Liver (tissue), 9 donors: ENCODE results near the gene TLR9. TPM values are rescaled to one million over a fixed set of nuclear protein-coding genes. Genes with fewer than 3 reads are reported as not detected.
A peak's percentile ranks its signal among the peaks of the same experiment; 100 is the strongest.

Source experiments
- DNase-seq: peaks from one replicate; pipeline ENCODE4 v3.0.0-alpha.2; 2017; ENCODE audit warnings: low spot score
- H3K27ac ChIP-seq, 2 donors: one replicate each; pipeline ENCODE4 v1.7.0; 2013; ENCODE audit warnings: inconsistent platforms in 2 of 2, low read length in 2 of 2, control low read depth in 1 of 2, low read depth in 1 of 2, mild to moderate bottlenecking in 1 of 2
- H3K27me3 ChIP-seq, 4 donors: one replicate each; pipeline versions ENCODE4 v1.6.1 to v1.7.0; 2013; ENCODE audit warnings: low read length in 3 of 4, inconsistent platforms in 1 of 4, mild to moderate bottlenecking in 1 of 4, moderate library complexity in 1 of 4; ENCODE audit not compliant: control insufficient read depth in 4 of 4, insufficient read depth in 4 of 4
- H3K36me3 ChIP-seq, 4 donors: one replicate each; pipeline versions ENCODE4 v1.6.1 to v1.7.0; 2013; ENCODE audit warnings: low read length in 3 of 4, mild to moderate bottlenecking in 3 of 4, low read depth in 1 of 4, moderate library complexity in 1 of 4; ENCODE audit not compliant: control insufficient read depth in 4 of 4, insufficient read depth in 3 of 4
- H3K4me1 ChIP-seq, 4 donors: one replicate each; pipeline versions ENCODE4 v1.6.1 to v1.7.0; 2013; ENCODE audit warnings: low read length in 3 of 4, mild to moderate bottlenecking in 3 of 4, moderate library complexity in 1 of 4; ENCODE audit not compliant: control insufficient read depth in 4 of 4, insufficient read depth in 4 of 4
- H3K4me3 ChIP-seq, 3 donors: one replicate each; pipeline versions ENCODE4 v1.6.1 to v1.7.0; 2013; ENCODE audit warnings: low read length in 3 of 3, control low read depth in 1 of 3, low read depth in 1 of 3, mild to moderate bottlenecking in 1 of 3
- H3K9ac ChIP-seq, 2 donors: one replicate each; pipeline ENCODE4 v1.7.0; 2013; ENCODE audit warnings: low read length in 2 of 2, mild to moderate bottlenecking in 2 of 2, moderate library complexity in 2 of 2, control low read depth in 1 of 2, low read depth in 1 of 2
- H3K9me3 ChIP-seq, 4 donors: one replicate each; pipeline versions ENCODE4 v1.6.1 to v1.7.0; 2013; ENCODE audit warnings: low read length in 3 of 4; ENCODE audit not compliant: control insufficient read depth in 4 of 4
- ATF3 ChIP-seq: IDR thresholded peaks from 2 replicates; pipeline ENCODE4 v1.6.1; 2016; ENCODE audit warnings: antibody characterized with exemption
- CTCF ChIP-seq: fragments of 150-350 bp; IDR thresholded peaks from 2 replicates; pipeline ENCODE4 v1.5.1; 2017; ENCODE audit warnings: improper control_type of control experiment, low read depth, low read length; ENCODE audit not compliant: missing input control
- EGR1 ChIP-seq, 2 donors: IDR thresholded peaks; 2 replicates each; pipeline ENCODE4 v1.6.1; 2016 to 2018; ENCODE audit warnings: antibody characterized with exemption in 2 of 2, low read depth in 2 of 2
- FOXA2 ChIP-seq: IDR thresholded peaks from 2 replicates; pipeline ENCODE4 v1.6.1; 2016; ENCODE audit warnings: antibody characterized with exemption
- HNF4A ChIP-seq, 2 donors: conservative IDR thresholded peaks; 2 replicates each; pipeline ENCODE4 v1.6.1; 2016; ENCODE audit warnings: antibody characterized with exemption in 2 of 2, mild to moderate bottlenecking in 2 of 2
- HNF4G ChIP-seq: IDR thresholded peaks from 2 replicates; pipeline ENCODE4 v1.6.1; 2016; ENCODE audit warnings: antibody characterized with exemption
- JUND ChIP-seq, 2 donors: IDR thresholded peaks; 2 replicates each; pipeline ENCODE4 v1.6.1; 2016; ENCODE audit warnings: antibody characterized with exemption in 2 of 2
- MAX ChIP-seq: IDR thresholded peaks from 2 replicates; pipeline ENCODE4 v1.6.1; 2016; ENCODE audit warnings: antibody characterized with exemption
- NR2F2 ChIP-seq: IDR thresholded peaks from 2 replicates; pipeline ENCODE4 v1.6.1; 2016; ENCODE audit warnings: antibody characterized with exemption
- RAD21 ChIP-seq, 2 donors: IDR thresholded peaks; 2 replicates each; pipeline ENCODE4 v1.6.1; 2016; ENCODE audit warnings: antibody characterized with exemption in 2 of 2, mild to moderate bottlenecking in 2 of 2
- REST ChIP-seq: IDR thresholded peaks from 2 replicates; pipeline ENCODE4 v1.6.1; 2016; ENCODE audit warnings: antibody characterized with exemption, mild to moderate bottlenecking
- RXRA ChIP-seq, 2 donors: IDR thresholded peaks; 2 replicates each; pipeline ENCODE4 v1.6.1; 2017 to 2018; ENCODE audit warnings: antibody characterized with exemption in 2 of 2, mild to moderate bottlenecking in 1 of 2
- SP1 ChIP-seq: IDR thresholded peaks from 2 replicates; pipeline ENCODE4 v1.6.1; 2018; ENCODE audit warnings: antibody characterized with exemption, mild to moderate bottlenecking
- TAF1 ChIP-seq: conservative IDR thresholded peaks from 2 replicates; pipeline ENCODE4 v1.6.1; 2016; ENCODE audit warnings: antibody characterized with exemption, mild to moderate bottlenecking
- YY1 ChIP-seq: IDR thresholded peaks from 2 replicates; pipeline ENCODE4 v1.6.1; 2016; ENCODE audit warnings: antibody characterized with exemption, mild to moderate bottlenecking
- ZBTB33 ChIP-seq: IDR thresholded peaks from 2 replicates; pipeline ENCODE4 v1.6.1; 2016; ENCODE audit warnings: antibody characterized with exemption
- WGBS: extraction: QIAGEN DNeasy Blood & Tissue Kit; methylation state at CpG from one replicate; pipeline ENCODE4 v1.1.7; 2013; 5-methylcytosine and 5-hydroxymethylcytosine counted together
- polyA plus RNA-seq, 2 donors: library from polyadenylated mRNA; stranded (reverse) in 1 of 2; unstranded in 1 of 2; fragments of 200-250 nt in 1 of 2; fragments of >200 nt in 1 of 2; fragmentation: Nextera tagmentation in 1 of 2; extraction: Ambion mirVana in 1 of 2; gene quantifications; one replicate each; pipeline versions ENCODE4 v1.2.1 to v1.2.3, GENCODE V29; 2013 to 2015
- total RNA-seq, 2 donors: library from RNA; depleted of rRNA; stranded (reverse); fragments of >200 nt; gene quantifications; one replicate each; pipeline ENCODE4 v1.2.3, GENCODE V29; 2014
- donor health status: healthy.
- donor health status: healthy.
- donor health status: healthy.
- donor health status: healthy.
- donor health status: healthy.

The TLR9 gene
- total and polyA plus RNA-seq, 4 donors = 0.02 TPM; not detected in 3

GRCh38 chr3:52216585-52217408 lies 8.6 kb downstream of the TLR9 start (continued):
- peak; percentile 4 for TF ChIP-seq CTCF
- peak; percentile 72 for TF ChIP-seq MAX
- no peak for TF ChIP-seq TAF1
- TF ChIP-seq FOXA2 = no peak

GRCh38 chr3:52215351-52215750 lies 10.1 kb downstream of the TLR9 start:
- no peak for DNase-seq
- WGBS = 93% methylated on average over 7 of the region's 7 CpGs
- Histone ChIP-seq H3K36me3 (peaks cover 17 to 43% (median 41%) of the 10 kb centered on the region in 4 donors), H3K27me3 (no peaks in the 10 kb centered on the region), H3K9ac (no peak overlapping the region), H3K27ac (peak overlapping the region in 1 of 2 donors; percentile 43), H3K9me3 (no peaks in the 10 kb centered on the region), H3K4me1 (peaks cover 0 to 46% (median 23%) of the 10 kb centered on the region in 4 donors), H3K4me3 (no peak overlapping the region)
- no peak for TF ChIP-seq NR2F2
- TF ChIP-seq RXRA (IDR thresholded peaks at IDR 0.05) = no peak
- no peak for TF ChIP-seq ATF3
- TF ChIP-seq REST = no peak
- TF ChIP-seq HNF4A (conservative IDR thresholded peaks at IDR 0.05) = no peak
- no peak for TF ChIP-seq ZBTB33
- no peak for TF ChIP-seq TAF1
- no peak for TF ChIP-seq EGR1 (IDR thresholded peaks at IDR 0.05; ENCODE audit: low read depth in 2 of 2)
- TF ChIP-seq HNF4G = no peak
- TF ChIP-seq MAX = no peak
- no peak for TF ChIP-seq JUND (IDR thresholded peaks at IDR 0.05)
- TF ChIP-seq CTCF = no peak
- TF ChIP-seq YY1 = no peak
- no peak for TF ChIP-seq SP1
- no peak for TF ChIP-seq RAD21 (IDR thresholded peaks at IDR 0.05)
